Astrocyte (in vitro differentiated cells and primary cell): ENCODE data around the gene GREB1L.

ENCODE experiments used
- CTCF ChIP-seq: IDR thresholded peaks from 2 replicates; pipeline ENCODE4 v1.5.1; 2011; ENCODE audit warnings: low read depth, mild to moderate bottlenecking, inconsistent platforms, low read length, moderate library complexity; ENCODE audit not compliant: insufficient read depth
- EZH2 ChIP-seq: IDR thresholded peaks from 2 replicates; pipeline ENCODE4 v1.6.1; 2012; ENCODE audit warnings: mild to moderate bottlenecking, low read length, inconsistent platforms; ENCODE audit not compliant: insufficient read depth

GRCh38 chr18:21275645-21276044, 33.6 kb downstream of the GREB1L start:
- TF ChIP-seq CTCF, result no peak
- TF ChIP-seq EZH2, result no peak
